HEK293T (cell line): Measurements from ENCODE around the gene TOMM5.

Experiments used
- CTCF ChIA-PET: fragments of 350-600 bp; formaldehyde crosslinking; extraction: SDS; loops from one replicate; lab custom pipeline; 2021; ENCODE audit warnings: antibody characterized with exemption, inconsistent platforms; lab: Yijun Ruan, JAX
- POLR2A ChIA-PET: fragments of 350-600 bp; formaldehyde crosslinking; extraction: SDS; loops from one replicate; lab custom pipeline; 2020; ENCODE audit warnings: antibody characterized with exemption, inconsistent platforms; lab: Yijun Ruan, JAX
- DNase-seq: peaks from one replicate; pipeline ENCODE4 v3.0.0; 2012; ENCODE audit warnings: mixed read lengths; ENCODE audit errors: extremely low spot score
- ARNT ChIP-seq: fragments of 450-650 bp; IDR thresholded peaks from 2 replicates; pipeline ENCODE4 v1.6.1; 2017; ENCODE audit warnings: mild to moderate bottlenecking
- BHLHE40 ChIP-seq: fragments of 450-650 bp; IDR thresholded peaks from 2 replicates; pipeline ENCODE4 v1.6.1; 2016; ENCODE audit warnings: mild to moderate bottlenecking, moderate library complexity, borderline replicate concordance
- CTBP1 ChIP-seq: fragments of 450-650 bp; IDR thresholded peaks from 2 replicates; pipeline ENCODE4 v1.6.1; 2016; ENCODE audit warnings: borderline replicate concordance
- ELF4 ChIP-seq: fragments of 450-650 bp; IDR thresholded peaks from 2 replicates; pipeline ENCODE4 v1.6.1; 2017; ENCODE audit warnings: antibody characterized with exemption
- FOXA1 ChIP-seq: fragments of 450-650 bp; IDR thresholded peaks from 2 replicates; pipeline ENCODE4 v1.6.1; 2016; ENCODE audit warnings: mild to moderate bottlenecking
- FOXK2 ChIP-seq: fragments of 450-650 bp; IDR thresholded peaks from 2 replicates; pipeline ENCODE4 v1.6.1; 2016; ENCODE audit warnings: mild to moderate bottlenecking
- FOXM1 ChIP-seq: fragments of 450-650 bp; IDR thresholded peaks from 2 replicates; pipeline ENCODE4 v1.6.1; 2017; ENCODE audit warnings: mild to moderate bottlenecking, borderline replicate concordance
- HDGF ChIP-seq: fragments of 450-650 bp; IDR thresholded peaks from 2 replicates; pipeline ENCODE4 v1.6.1; 2017; ENCODE audit warnings: antibody characterized with exemption, borderline replicate concordance
- L3MBTL2 ChIP-seq: fragments of 450-650 bp; conservative IDR thresholded peaks from 2 replicates; pipeline ENCODE4 v1.6.1; 2016; ENCODE audit warnings: mild to moderate bottlenecking
- LEF1 ChIP-seq: fragments of 450-650 bp; IDR thresholded peaks from 2 replicates; pipeline ENCODE4 v1.6.1; 2017; ENCODE audit warnings: mild to moderate bottlenecking, borderline replicate concordance
- NFRKB ChIP-seq: fragments of 450-650 bp; IDR thresholded peaks from 2 replicates; pipeline ENCODE4 v1.6.1; 2016; ENCODE audit warnings: mild to moderate bottlenecking, moderate library complexity
- PKNOX1 ChIP-seq: fragments of 450-650 bp; IDR thresholded peaks from 2 replicates; pipeline ENCODE4 v1.6.1; 2016
- SP1 ChIP-seq: fragments of 450-650 bp; IDR thresholded peaks from 2 replicates; pipeline ENCODE4 v1.6.1; 2017
- SUZ12 ChIP-seq: fragments of 450-650 bp; IDR thresholded peaks from 2 replicates; pipeline ENCODE4 v1.6.1; 2016; ENCODE audit warnings: mild to moderate bottlenecking
- TARDBP ChIP-seq: fragments of 450-650 bp; IDR thresholded peaks from 2 replicates; pipeline ENCODE4 v1.6.1; 2016
- ZNF384 ChIP-seq: fragments of 450-650 bp; IDR thresholded peaks from 2 replicates; pipeline ENCODE4 v1.6.1; 2016

The TOMM5 gene

GRCh38 chr9:37551468-37551867 lies 40.9 kb downstream of the TOMM5 start:
- no peak for TF ChIP-seq SP1
- no peak for TF ChIP-seq BHLHE40
- TF ChIP-seq PKNOX1: no peak
- no peak for TF ChIP-seq HDGF
- TF ChIP-seq LEF1: no peak
- no peak for TF ChIP-seq FOXM1
- no peak for TF ChIP-seq NFRKB
- no peak for TF ChIP-seq FOXK2
- no peak for TF ChIP-seq ZNF384
- no peak for TF ChIP-seq ELF4
- TF ChIP-seq L3MBTL2: no peak
- no peak for TF ChIP-seq FOXA1
- TF ChIP-seq SUZ12: no peak
- TF ChIP-seq CTBP1: no peak
- no peak for TF ChIP-seq ARNT
- no peak for TF ChIP-seq TARDBP
- no peak for DNase-seq
- ChIA-PET POLR2A (interaction anchor here (1.0 kb wide), 1 partner anchor 66 kb away, joined by 5 read pairs; the partner anchor contains the start of gene POLR1E), CTCF (no interaction called here)

DNA sequence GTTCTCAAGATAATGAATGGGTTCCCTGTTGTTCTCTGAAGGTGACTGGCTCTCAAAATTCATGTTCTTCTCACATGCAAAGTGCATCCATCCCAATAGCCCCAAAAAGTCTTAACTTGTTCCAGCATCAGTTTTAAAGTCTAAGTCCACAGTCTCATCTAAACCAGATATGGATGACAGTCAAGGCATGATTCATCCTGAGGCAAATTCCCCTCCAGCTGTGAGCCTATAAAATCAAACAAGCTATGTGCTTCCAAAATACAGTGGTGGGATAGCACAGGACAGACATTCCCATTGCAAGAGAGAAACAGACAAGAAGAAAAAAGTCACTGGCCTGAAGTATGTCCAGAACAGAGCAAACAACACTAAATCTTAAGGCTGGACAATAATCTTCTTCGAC lies 41.6 kb downstream of the TOMM5 start:
- CTCF ChIA-PET: no interaction called here

GRCh38 chr9:37549527-37549926 lies 42.9 kb downstream of the TOMM5 start:
- POLR2A ChIA-PET: no interaction called here
- CTCF ChIA-PET: no interaction called here
- no peak for TF ChIP-seq SUZ12
- no peak for TF ChIP-seq FOXM1
- TF ChIP-seq PKNOX1: no peak
- no peak for TF ChIP-seq ARNT
- TF ChIP-seq HDGF: no peak
- no peak for TF ChIP-seq LEF1
- TF ChIP-seq ZNF384: no peak
- no peak for TF ChIP-seq BHLHE40
- no peak for TF ChIP-seq TARDBP
- no peak for TF ChIP-seq CTBP1
- TF ChIP-seq ELF4: no peak
- no peak for TF ChIP-seq L3MBTL2
- no peak for DNase-seq

More for the DNA sequence above, 41.6 kb downstream of the TOMM5 start:
- POLR2A ChIA-PET: interaction anchor here (1.0 kb wide), 1 partner anchor 65 kb away, joined by 5 read pairs; the partner anchor contains the start of gene POLR1E
- no peak for TF ChIP-seq SUZ12
- TF ChIP-seq CTBP1: no peak
- no peak for TF ChIP-seq SP1
- TF ChIP-seq LEF1: no peak
- TF ChIP-seq L3MBTL2: no peak
- TF ChIP-seq ZNF384: no peak
- TF ChIP-seq HDGF: no peak
- no peak for TF ChIP-seq ARNT
- no peak for TF ChIP-seq FOXA1
- no peak for TF ChIP-seq BHLHE40
- no peak for TF ChIP-seq FOXK2
- DNase-seq: no peak

GRCh38 chr9:37547328-37547878 lies 45.0 kb downstream of the TOMM5 start:
- DNase-seq: no peak
- POLR2A ChIA-PET: no interaction called here
- TF ChIP-seq SP1 (no peak), FOXM1 (no peak)
- CTCF ChIA-PET: no interaction called here

GRCh38 chr9:37543468-37543867 lies 48.9 kb downstream of the TOMM5 start:
- ChIA-PET POLR2A (no interaction called here), CTCF (no interaction called here)
- no peak for DNase-seq
- TF ChIP-seq FOXK2: no peak
- TF ChIP-seq FOXM1: no peak
- TF ChIP-seq ELF4: no peak
- no peak for TF ChIP-seq PKNOX1
- no peak for TF ChIP-seq BHLHE40
- no peak for TF ChIP-seq NFRKB
- TF ChIP-seq TARDBP: no peak
- no peak for TF ChIP-seq SP1
- TF ChIP-seq CTBP1: no peak

GRCh38 chr9:37542895-37543294 lies 49.5 kb downstream of the TOMM5 start:
- no peak for TF ChIP-seq LEF1
- TF ChIP-seq BHLHE40: no peak
- no peak for TF ChIP-seq FOXM1
- no peak for TF ChIP-seq ELF4
- no peak for TF ChIP-seq TARDBP
- TF ChIP-seq FOXK2: no peak
- no peak for TF ChIP-seq ARNT
- no peak for TF ChIP-seq L3MBTL2
- no peak for TF ChIP-seq HDGF
- DNase-seq: no peak
- ChIA-PET POLR2A (no interaction called here), CTCF (no interaction called here)
